ENCODE data around the gene ARHGAP26.
"Not testable (repeated sequence)": the region's sequence is repeated elsewhere in the genome, so short reads cannot be mapped to it uniquely, and the experiment has no call there.

Gene ARHGAP26

GRCh38 chr5:142938266-142938880, 168.2 kb downstream of the ARHGAP26 start:
- FAIRE-seq: no peak

- FAIRE-seq: no peak
These were observed 168.8 kb downstream of the ARHGAP26 start for GRCh38 chr5:142939006-142939405.

DNA sequence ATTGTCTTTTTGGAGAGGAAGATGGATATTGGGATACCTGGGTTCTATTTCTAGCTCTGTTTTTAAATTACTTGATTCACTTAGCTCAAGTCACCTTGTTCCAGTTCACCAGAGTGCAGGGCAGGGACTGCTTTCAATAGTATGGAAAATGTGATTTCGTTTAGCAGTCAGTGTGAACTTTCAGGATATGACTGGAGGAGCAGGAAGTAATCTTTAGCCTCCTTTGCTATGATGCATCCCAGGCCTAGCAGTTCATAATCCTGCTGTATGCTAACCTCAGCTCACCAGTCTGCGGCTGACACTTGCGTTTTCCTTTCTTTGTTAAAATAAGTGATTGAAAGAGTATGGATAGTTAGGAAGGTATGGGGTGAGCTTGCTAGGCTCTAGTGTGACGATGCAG, 169.7 kb downstream of the ARHGAP26 start:
- no peak for FAIRE-seq

DNA sequence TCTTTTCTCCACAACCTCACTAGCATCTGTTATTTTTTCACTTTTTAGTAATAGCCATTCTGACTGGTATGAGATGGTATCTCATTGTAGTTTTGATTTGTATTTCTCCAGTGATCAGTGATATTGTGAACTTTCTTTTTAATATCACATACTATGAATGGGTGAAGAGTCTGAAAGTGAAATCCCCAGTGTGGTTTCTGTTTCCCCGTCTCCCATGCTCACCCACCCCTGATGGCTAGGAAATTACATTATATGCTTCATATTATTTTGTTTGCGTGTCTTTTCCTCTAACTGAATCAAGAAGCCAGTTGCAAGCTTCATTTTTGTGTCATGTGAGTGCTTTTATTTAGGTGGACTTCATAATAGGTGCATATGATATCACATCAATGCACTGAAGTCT, 171.1 kb downstream of the ARHGAP26 start:
- FAIRE-seq: no peak

GRCh38 chr5:142942901-142943300, 172.7 kb downstream of the ARHGAP26 start:
- FAIRE-seq: no peak

GRCh38 chr5:142944140-142944539, 174.0 kb downstream of the ARHGAP26 start:
- FAIRE-seq: no peak

GRCh38 chr5:142945321-142945720, 175.1 kb downstream of the ARHGAP26 start:
- FAIRE-seq: no peak

DNA sequence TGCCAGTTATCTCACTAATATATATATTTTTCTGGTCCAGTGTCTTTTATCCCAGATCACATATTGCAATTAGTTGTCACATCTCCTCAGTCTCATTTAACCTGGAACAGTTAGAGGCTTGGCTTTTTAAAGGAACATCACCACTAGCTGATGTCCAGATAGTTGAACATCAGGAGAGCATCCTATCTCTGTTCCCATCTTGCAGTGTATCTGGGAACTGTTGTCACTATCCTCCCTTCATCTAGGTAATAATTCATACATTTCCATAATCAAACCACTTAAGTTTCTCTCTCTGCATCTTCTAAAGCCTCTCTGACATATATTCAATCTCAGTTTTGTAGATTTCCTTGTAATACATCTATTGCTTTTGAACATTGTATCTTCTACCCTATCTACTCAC, 175.7 kb downstream of the ARHGAP26 start:
- FAIRE-seq: no peak

GRCh38 chr5:142946547-142947426, 176.6 kb downstream of the ARHGAP26 start:
- FAIRE-seq: no peak

- FAIRE-seq: no peak
These were observed 177.2 kb downstream of the ARHGAP26 start for GRCh38 chr5:142947427-142947709.

- no peak for FAIRE-seq
These were observed 182.1 kb downstream of the ARHGAP26 start for GRCh38 chr5:142952229-142952628.

DNA sequence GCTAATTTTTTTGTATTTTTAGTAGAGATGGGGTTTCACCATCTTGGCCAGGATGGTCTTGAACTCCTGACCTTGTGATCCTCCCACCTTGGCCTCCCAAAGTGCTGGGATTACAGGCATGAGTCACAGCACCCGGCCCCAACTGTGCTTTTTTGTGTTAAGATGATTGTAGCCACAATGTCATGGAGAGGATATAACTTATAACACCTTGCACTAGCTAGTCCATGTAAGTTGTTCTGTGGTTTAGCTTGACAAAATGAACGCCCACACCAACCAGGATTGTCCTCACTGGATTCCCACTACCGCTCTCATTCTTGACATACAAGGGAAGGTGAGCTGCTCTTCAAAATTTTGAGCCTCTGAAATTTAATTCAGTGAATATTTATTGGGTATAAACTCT, 182.7 kb downstream of the ARHGAP26 start:
- FAIRE-seq: not testable (repeated sequence)

- no peak for FAIRE-seq
These were observed 184.3 kb downstream of the ARHGAP26 start for GRCh38 chr5:142954455-142954854.

DNA sequence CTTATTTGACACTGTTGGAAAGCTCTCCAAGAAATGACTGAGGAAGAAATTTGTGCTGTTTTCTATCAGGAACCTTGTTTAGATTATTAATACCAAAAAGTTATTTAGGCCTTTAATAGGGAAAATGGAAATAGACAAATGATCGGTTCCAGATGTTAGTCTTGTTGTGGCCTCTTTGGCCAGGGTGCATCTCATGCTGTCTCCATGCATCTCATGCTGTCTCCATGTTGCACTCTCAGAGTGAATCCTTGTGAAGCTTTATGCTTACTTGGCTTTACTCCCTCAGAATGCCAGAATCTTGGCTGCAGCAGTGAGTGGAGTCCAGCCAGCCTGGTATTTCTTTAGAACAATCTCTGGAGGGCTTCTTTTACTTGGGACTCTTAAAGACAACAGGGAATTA, 185.5 kb downstream of the ARHGAP26 start:
- FAIRE-seq: no peak

GRCh38 chr5:142957528-142957927, 187.4 kb downstream of the ARHGAP26 start:
- FAIRE-seq: no peak

DNA sequence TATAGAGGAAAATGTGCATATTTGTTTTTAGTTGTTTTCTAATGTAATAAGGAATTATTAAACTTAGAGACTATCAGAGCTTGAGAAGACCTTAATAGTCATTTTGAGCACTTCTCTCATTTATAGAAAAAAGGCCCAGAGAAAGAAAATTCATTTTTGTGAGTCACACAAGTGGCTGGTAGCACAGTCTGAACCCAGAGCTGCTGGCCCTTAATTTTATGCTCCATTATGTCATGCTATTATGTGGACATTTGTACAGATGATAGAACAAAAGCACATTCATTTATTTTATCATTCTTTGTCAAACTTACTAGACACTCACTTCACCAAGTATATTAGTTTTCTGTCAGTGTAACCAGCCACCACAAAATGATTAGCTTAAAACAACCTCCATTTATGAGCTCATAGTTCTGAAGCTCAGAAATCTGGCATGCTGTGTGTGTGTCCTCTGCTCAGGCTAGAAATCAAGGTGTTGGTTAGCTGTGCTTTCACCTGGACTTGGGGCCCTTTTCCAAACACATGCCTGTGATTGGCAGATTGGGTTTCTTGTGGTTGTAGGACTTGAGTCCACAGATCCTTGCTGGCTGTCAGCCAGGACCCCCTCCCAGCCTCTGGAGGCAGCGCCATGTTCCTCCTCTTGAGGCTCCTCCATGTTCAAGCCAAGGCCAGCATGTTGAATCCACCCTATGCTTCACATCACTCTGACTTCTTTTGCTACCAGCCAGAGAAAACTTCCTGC, 188.9 kb downstream of the ARHGAP26 start:
- FAIRE-seq: no peak

- no peak for FAIRE-seq
These were observed 189.8 kb downstream of the ARHGAP26 start for GRCh38 chr5:142959683-142960657.

GRCh38 chr5:142961440-142962173, 191.4 kb downstream of the ARHGAP26 start:
- FAIRE-seq: no peak

- no peak for FAIRE-seq
These were observed 192.0 kb downstream of the ARHGAP26 start for GRCh38 chr5:142962174-142962533.

GRCh38 chr5:142965258-142966120, 195.3 kb downstream of the ARHGAP26 start:
- FAIRE-seq: not testable (repeated sequence)

DNA sequence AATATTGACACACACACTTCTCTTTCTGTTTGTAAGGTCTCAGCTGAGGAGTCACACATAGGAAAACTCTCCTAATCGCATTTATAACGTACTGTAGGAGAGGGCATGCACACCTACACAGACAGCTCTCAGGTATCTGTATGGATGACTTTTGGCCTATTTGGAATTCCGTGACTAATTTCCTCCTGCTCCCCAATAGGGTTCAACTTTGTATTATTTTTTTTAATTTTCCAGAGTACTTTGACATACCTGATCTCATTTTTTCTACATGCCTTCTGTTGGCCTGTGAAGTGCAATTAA, 195.9 kb downstream of the ARHGAP26 start:
- no peak for FAIRE-seq

All from colon (tissue), 2 donors.